CMK (cell line): Measurements from ENCODE around the gene MRE11.
"Not testable (repeated sequence)": the region's sequence is repeated elsewhere in the genome, so short reads cannot be mapped to it uniquely, and the experiment has no call there.

ENCODE experiments used
- DNase-seq: peaks from one replicate; pipeline ENCODE4 v3.0.0-alpha.2; 2010; ENCODE audit warnings: low read depth

Gene MRE11

GRCh38 chr11:94506513-94506912, 12.9 kb upstream of the MRE11 start:
- not testable (repeated sequence) for DNase-seq

DNA sequence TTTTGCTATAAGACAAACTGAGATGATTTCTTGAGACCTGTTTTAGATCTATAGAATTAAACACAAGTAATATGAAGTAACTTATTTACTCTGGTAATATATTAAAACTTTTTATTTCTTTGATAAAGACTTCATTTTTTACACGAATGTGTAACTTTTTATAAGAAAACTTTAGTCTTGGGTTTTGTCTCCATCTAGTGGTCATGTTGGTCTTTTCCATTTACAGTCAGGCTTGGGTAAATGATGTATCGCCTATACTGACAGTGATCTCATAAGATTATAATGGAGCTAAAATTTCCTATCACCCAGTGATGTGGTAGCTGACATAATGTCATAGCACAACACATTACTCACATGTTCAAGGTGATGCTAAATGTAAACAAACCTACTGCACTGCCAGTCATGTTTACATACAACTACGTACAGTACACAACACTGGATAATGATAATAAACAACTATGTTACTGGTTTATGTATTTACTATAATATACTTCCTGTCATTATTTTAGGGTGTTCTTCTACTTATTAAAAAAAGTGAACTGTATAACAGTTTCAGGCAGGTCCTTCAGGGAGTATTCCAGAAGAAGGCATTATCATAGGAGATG, 11.1 kb upstream of the MRE11 start:
- no peak for DNase-seq

DNA sequence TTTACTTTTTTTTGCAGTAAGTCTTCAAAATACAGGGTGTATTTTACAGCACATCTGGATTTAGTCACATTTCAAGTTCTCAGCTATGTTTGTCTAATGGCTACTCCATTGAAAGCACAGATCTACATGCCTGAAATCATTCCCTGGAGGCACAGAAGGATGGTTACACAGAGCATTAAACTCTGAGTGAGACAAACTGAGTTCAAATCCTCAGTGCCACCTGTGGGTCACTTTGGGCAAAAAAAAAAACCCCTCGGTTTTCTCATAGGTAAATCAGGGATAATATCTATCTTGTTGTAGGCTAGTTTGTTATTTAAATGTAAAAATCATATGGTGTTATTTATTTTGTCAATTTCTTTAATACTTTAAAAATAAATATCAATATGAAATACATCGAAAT, 7.9 kb upstream of the MRE11 start:
- DNase-seq, result no peak

DNA sequence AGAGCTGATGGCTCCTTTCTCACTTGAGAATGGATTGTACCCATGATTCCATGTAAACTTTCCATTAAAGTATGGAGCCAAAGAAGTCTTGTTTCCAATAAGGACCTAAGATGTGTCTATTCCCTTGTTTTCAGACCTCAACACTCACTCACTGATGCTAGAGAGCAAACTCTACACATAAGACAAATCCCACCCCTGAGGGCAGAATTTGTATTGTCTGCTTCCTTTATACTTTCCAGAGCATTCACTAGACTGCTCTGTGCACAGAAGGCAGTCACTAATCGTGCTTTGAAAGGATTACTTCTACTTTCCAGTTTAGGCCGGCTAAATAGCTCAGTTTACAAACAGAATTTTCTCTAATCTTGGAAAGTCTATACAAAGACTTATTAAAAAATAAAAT, 6.5 kb upstream of the MRE11 start:
- DNase-seq, result no peak

DNA sequence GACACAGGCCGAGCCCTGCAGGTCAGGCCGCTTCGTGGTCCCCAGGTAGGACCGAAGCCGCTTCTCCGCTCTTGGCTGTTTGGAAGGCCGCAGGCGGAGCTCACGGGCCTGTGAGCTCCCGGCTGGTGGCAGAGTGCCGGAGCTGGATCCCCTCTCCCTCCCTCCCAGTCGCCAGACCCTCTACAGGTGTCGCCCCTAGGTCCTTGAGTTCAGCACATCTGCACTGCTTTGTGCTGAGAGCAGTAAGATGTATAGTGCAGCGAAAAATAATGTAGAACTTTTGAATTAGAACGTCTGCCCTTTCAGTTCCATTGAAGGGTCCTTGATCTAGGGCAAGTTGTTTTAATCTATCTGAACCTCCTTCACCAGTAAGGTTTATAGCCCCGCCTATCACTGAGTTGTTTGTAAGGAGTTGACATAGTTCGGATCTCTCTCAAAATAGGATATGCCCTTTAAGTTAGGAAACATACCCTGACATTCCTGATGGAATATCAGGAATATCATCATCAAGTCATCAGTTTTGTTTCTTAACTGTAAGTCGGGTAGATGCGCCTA, 559 bp upstream of the MRE11 start:
- DNase-seq, result no peak

DNA sequence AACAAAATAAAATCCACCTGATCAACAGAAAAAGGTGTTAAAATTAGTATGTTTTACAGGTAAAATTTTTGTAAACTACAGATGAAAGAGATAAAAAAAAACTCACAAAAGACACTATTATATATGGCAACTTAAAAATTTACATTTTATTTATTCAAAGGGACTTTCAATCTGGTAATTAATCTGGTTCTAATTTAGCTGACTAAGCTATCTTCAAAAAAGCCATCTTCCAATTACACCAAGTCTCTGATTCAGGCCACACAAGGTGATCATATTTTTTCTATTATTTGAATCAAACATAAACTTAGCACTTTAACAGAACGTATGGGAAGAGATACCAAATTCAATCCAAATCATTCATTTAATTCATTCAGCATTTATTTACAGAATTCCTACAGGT, 7.6 kb downstream of the MRE11 start:
- no peak for DNase-seq

DNA sequence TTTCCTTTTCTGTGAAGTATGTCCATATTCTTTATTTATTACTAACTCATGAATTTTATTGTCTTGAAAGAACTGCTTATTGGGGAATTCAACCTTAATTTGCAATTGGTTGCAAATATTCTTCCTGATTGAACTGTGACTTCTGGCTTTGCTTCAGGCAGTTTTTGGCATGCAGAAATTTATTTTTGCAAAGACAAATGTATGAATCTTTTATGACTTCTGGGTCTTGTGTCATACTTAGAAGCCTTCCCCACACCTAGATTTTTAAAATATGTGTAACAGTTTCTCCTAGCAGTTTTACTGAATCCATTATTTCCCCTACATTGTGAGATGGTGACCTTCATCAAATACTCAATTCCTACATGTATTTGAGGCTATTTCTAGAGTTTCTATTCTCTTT, 12.3 kb downstream of the MRE11 start:
- no peak for DNase-seq

- DNase-seq, result no peak
These were observed 16.0 kb downstream of the MRE11 start for GRCh38 chr11:94477624-94478023.

- no peak for DNase-seq
These were observed 20.5 kb downstream of the MRE11 start for GRCh38 chr11:94472916-94473799.

DNA sequence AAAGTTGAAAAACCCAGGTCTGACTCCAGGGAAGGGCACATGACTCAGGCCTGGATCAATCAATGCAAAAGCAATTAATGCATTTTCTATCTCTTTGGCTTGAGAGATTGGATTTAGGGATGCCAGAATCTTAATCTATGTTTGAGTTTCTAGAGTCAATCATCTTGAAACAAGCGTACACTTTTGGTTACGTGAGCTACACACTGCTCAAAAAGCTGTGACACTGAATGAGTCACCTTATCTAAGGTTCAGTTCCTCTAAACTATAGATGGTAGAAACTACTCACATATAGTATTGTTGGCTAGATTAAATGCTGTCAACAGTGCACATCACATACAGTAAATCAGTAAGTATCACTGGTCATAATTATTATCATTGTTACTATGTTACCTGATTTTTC, 24.2 kb downstream of the MRE11 start:
- no peak for DNase-seq

GRCh38 chr11:94459576-94459975, 34.1 kb downstream of the MRE11 start:
- DNase-seq, result no peak

DNA sequence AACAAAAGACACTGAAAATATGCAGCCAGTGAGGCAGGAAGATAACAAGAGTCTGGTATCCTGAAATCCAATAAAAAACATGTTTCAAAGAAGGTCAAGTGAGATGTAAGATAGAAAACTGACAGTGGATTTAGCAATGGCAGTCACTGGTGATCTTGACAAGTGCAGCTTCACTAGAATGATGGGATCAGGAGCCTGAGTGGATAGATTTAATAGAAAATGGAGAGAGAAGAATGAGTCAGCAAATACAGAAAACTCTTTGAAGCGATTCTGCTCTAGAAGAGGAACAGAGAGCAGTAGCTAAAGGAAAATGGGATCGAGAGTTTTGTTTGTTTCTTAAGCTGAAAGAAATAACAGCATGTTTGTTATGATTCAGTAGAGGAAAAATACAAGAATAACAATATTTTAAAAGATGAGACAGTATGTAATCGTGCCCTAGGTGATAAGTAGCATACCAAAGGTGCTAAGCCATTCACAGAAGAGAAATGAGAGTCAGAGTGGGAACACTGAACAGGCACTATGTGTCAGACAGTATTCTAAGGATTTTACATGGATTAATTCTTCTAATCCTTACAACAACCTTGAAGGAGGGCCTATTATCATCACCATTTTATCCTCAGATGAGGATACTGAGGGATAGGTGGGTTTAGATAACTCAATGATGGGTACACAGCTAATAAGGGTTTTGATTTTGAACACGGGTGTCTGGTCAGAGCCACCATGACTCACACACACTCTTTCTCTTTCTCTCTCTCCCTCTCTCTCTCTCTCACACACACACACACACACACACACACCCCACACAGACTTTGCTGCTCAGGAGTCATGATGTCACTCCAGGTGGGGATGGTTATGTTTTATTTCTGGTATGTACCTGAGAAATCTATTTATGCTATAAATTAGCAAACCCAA, 36.3 kb downstream of the MRE11 start:
- no peak for DNase-seq

DNA sequence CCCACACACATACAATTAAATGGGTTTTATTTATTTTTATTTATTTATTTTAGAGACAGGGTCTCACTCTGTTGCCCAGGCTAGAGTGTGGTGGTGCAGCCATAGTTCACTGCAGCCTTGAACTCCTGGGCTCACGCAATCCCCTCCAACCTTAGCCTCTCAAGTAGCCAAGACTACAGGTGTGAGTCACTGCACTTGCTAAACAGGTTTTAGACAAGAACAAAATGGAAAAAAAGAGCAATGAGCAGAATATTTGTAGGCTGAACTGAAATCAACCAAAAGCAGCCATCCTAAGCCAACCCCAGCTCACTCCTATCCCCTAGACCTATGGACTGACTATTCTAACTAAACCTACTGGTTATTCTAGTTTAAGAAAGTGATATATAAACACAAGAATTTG, 37.8 kb downstream of the MRE11 start:
- DNase-seq, result no peak

GRCh38 chr11:94454301-94454700, 39.3 kb downstream of the MRE11 start:
- no peak for DNase-seq

GRCh38 chr11:94452988-94453387, 40.7 kb downstream of the MRE11 start:
- no peak for DNase-seq

GRCh38 chr11:94450048-94450447, 43.6 kb downstream of the MRE11 start:
- no peak for DNase-seq

- no peak for DNase-seq
These were observed 44.2 kb downstream of the MRE11 start for GRCh38 chr11:94449437-94449836.

- no peak for DNase-seq
These were observed 44.6 kb downstream of the MRE11 start for GRCh38 chr11:94449029-94449428.

DNA sequence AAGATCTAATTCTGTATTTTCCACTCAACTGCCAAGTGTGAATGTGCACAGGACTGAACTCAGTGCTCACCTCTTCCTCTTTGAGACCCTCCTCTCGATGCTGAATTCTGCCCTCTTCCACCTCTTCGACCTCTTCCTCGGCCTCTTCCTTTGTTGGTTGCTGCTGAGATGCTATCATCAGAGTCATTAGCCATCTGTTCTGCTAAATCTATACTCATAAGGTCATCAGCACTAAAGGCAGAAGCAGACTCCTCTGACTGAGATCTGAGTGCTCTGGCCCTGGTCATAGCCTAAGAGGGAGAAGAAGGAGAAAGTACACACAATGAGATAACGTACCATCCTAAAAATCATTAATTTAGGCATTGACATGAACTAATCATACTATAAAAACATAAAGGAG, 46.5 kb downstream of the MRE11 start:
- no peak for DNase-seq

GRCh38 chr11:94445641-94446040, 48.0 kb downstream of the MRE11 start:
- no peak for DNase-seq

DNA sequence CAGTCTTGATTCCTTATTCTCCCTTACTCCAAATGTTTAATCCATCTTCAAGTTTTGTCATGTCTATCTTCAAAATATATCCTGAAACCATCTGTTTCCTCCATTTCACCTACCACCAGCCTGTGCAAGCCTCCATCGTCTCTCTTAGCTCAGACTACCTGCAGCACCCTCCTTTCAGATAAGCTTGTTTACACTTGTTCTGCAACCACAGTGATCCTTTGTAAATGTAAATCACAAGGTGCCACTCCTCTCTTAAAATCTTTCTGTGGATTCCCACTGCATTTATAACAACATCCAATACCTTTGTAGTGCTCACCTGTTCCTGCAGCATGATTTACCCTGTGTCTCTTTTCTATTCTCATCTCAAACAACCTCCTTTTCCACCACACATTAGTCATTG, 60.6 kb downstream of the MRE11 start:
- no peak for DNase-seq

GRCh38 chr11:94424662-94425061, 69.0 kb downstream of the MRE11 start:
- DNase-seq, result no peak
